Fibroblast of lung (primary cell): Measurements from ENCODE around the gene TAMALIN.

Experiments used
- CTCF ChIP-seq, 2 donors: IDR thresholded peaks in 1 of 2; conservative IDR thresholded peaks in 1 of 2; 1 replicate in 1 of 2; 2 replicates in 1 of 2; pipeline ENCODE4 v1.5.1; 2011 to 2012; ENCODE audit warnings: low read length in 2 of 2, control low read depth in 1 of 2, inconsistent platforms in 1 of 2, low read depth in 1 of 2, mild to moderate bottlenecking in 1 of 2
- EZH2 ChIP-seq: IDR thresholded peaks from 2 replicates; pipeline ENCODE4 v1.5.1; 2012; ENCODE audit warnings: low read length, control low read depth, mild to moderate bottlenecking; ENCODE audit errors: missing control alignments

DNA sequence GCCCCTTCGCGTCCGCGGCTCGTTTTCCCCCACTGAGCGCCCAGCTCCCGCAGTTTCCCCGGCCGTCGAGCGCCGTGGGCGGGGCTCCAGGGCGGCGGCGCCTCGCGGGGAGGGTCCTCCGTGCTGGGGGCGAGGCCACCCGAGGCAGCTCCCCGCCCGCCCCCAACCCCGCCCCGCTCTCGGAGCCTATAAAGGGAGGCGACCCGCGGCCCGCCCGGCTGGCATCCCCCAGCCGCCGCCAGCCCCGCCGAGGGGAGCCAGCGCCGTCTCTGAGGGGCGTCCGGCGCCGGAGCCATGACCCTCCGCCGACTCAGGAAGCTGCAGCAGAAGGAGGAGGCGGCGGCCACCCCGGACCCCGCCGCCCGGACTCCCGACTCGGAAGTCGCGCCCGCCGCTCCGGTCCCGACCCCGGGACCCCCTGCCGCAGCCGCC is at the start of gene TAMALIN:
- TF ChIP-seq CTCF (conservative IDR thresholded peaks at IDR 0.05 in 1 of 2, IDR thresholded peaks at IDR 0.05 in 1 of 2; ENCODE audit: low read depth in 1 of 2, low read length in 2 of 2), result no peak
- no peak for TF ChIP-seq EZH2
